Adrenal gland (tissue), 12 donors: ENCODE measurements around the gene MOGAT3. TPM values are rescaled to one million over a fixed set of nuclear protein-coding genes. Genes with fewer than 3 reads are reported as not detected.

ENCODE experiments used
- DNase-seq, 7 donors: peaks; one replicate each; pipeline ENCODE4 v3.0.0-alpha.2; 2019 to 2020
- H3K27ac ChIP-seq, 5 donors: fragments of 200-600 bp; sonication (generic) in 4 of 5; 1 replicate in 3 of 5; 2 replicates in 2 of 5; pipeline versions ENCODE4 v1.5.1 to v1.8.0; 2016 to 2020; ENCODE audit warnings: mild to moderate bottlenecking in 1 of 5
- H3K27me3 ChIP-seq: fragments of 200-600 bp; 2 replicates; pipeline ENCODE4 v1.8.0; 2021
- H3K36me3 ChIP-seq, 2 donors: fragments of 200-600 bp; replicated peaks in 1 of 2; 1 replicate in 1 of 2; 2 replicates in 1 of 2; pipeline versions ENCODE4 v1.5.1 to v1.8.0; 2018 to 2022
- H3K4me1 ChIP-seq, 2 donors: fragments of 200-600 bp; replicated peaks in 1 of 2; 1 replicate in 1 of 2; 2 replicates in 1 of 2; pipeline versions ENCODE4 v1.5.1 to v1.8.0; 2018 to 2021
- H3K4me3 ChIP-seq, 4 donors: fragments of 200-600 bp; sonication (generic) in 3 of 4; one replicate each; pipeline ENCODE4 v1.5.1; 2016 to 2018
- H3K9me3 ChIP-seq, 3 donors: fragments of 200-600 bp; sonication (generic) in 1 of 3; replicated peaks in 1 of 3; 1 replicate in 2 of 3; 2 replicates in 1 of 3; pipeline versions ENCODE4 v1.5.1 to v1.8.0; 2016 to 2021
- CTCF ChIP-seq, 6 experiments: fragments of 450-650 bp in 4 of 6; fragments of 200-600 bp in 2 of 6; sonication (generic) in 1 of 6; IDR thresholded peaks; 1 replicate in 5 of 6; 2 replicates in 1 of 6; pipeline versions ENCODE4 v1.5.1 to v1.8.0; 2016 to 2021; ENCODE audit warnings: antibody characterized with exemption in 6 of 6, mild to moderate bottlenecking in 2 of 6, moderate library complexity in 1 of 6
- POLR2A ChIP-seq, 2 donors: fragments of 450-650 bp; IDR thresholded peaks; one replicate each; pipeline ENCODE4 v1.6.1; 2017; ENCODE audit warnings: antibody characterized with exemption in 2 of 2, mild to moderate bottlenecking in 2 of 2, moderate library complexity in 1 of 2
- WGBS, 4 donors: extraction: QIAGEN DNeasy Blood & Tissue Kit in 2 of 4; methylation state at CpG; one replicate each; pipeline versions ENCODE4 v1.1.5 to v1.1.7; 2013 to 2017; 5-methylcytosine and 5-hydroxymethylcytosine counted together
- intact Hi-C, 2 donors: fragments of 100-400 bp; cut with DNase I; formaldehyde crosslinking; loops; one replicate each; pipeline versions ENCODE4 v1.14.1 to v1.15.0; 2022 to 2023
- polyA plus RNA-seq, 3 donors: library from polyadenylated mRNA; stranded (reverse); fragments of 200-250 nt in 2 of 3; fragments of 350-450 nt in 1 of 3; fragmentation: Illumina TruSeq in 1 of 3; extraction: RNeasy Lipid Tissue Mini Kit (QIAGEN cat#74804) in 1 of 3; gene quantifications; one replicate each; pipeline ENCODE4 v1.2.3, GENCODE V29; 2013 to 2014
- total RNA-seq, 9 donors: library from RNA; depleted of rRNA in 4 of 9; stranded (reverse); fragments of >200 nt in 4 of 9; fragments of 120-200 nt in 1 of 9; fragmentation: NEBNext Ultra II Directional in 1 of 9; extraction: Animal tissue kit (Norgen Biotek cat#: 25700) in 1 of 9; gene quantifications; one replicate each; pipeline versions ENCODE4 v1.1.0 to v1.2.4, GENCODE V29; 2013 to 2023
- donor health status: healthy with polysubstance abuse.
- donor health status: Bipolar disorder and iron deficiency.
- donor health status: DM: yes; HTN: yes; CAD: no.
- donor health status: DM: no; HTN: no; CAD: no.
- donor health status: DM: no; HTN: no; CAD: no.
- donor health status: DM: yes; HTN: yes; CAD: no.

Gene MOGAT3
- total and polyA plus RNA-seq, 12 donors = not detected

DNA sequence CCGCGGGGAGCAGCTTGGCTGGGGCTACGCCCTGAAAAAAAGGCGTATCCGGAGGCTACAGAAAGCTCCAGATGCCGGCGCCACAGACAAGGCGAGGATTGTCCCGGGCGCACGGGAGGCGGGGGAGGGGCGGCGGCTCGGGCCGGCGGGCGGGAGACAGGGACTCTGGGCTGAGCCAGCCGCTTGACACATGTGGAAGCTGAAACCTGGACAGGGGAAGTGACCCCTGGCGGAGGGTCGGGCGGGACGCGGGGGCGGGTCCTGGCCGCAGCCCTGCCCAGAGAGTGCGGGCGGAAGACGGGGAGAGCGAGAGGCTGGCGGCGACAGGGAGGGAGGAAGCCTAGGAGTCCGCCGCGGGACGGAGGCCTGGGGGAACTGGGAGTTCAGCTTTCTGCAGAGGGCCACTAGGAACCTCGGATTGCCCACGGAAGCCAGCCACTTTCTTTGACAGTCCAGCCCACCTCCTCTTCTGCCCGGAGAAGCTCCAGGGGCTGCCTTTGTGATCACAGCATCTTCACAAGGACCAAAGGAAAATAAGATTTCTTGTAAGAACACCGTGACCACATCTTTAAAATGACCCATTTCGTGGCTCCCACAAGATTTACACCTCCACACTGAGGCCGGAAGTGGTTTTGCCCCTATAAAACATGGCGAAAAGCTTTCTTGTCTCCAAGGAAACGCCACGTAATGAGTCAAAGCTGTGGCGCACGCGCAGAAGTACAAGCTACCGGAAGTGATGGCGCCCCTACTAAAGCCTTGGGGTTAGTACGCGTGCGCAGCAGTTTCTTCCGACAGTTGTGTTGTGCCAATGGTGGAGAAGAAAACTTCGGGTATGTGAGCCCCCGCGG, 16.8 kb upstream of the MOGAT3 start, which contains the start of the genes PLOD3 and ZNHIT1:
Gene PLOD3, minus strand, starts transcription at position 194 of the 848 bp plus-strand sequence. CDS start 307 bp downstream, outside the sequence.
Gene ZNHIT1, plus strand, starts transcription at position 778 of the 848 bp plus-strand sequence. Its CDS starts 31 bp downstream, at position 809.
- WGBS, 4 donors = 1 to 2% (median 1%) methylated on average over 28 to 57 of the region's 57 CpGs
- TF ChIP-seq CTCF (IDR thresholded peaks at IDR 0.05) (peak in 2 of 6 experiments; percentile 8 to 23), POLR2A (IDR thresholded peaks at IDR 0.05) (peak in 1 of 2 donors; percentile 52)
- H3K4me1 ChIP-seq = peaks cover 3 to 36% of the 10 kb centered on the region in 2 donors
- peak within 1 kb of the TSS; percentile 61 to 89 (median 79) for H3K27ac ChIP-seq
- intact Hi-C loops = no loop called here
- H3K9me3 ChIP-seq = no peaks in the 10 kb centered on the region
- H3K4me3 ChIP-seq = peak within 1 kb of the TSS; percentile 41 to 85 (median 72)
- peaks cover 0 to 27% of the 10 kb centered on the region in 2 donors for H3K36me3 ChIP-seq
- no peaks in the 10 kb centered on the region for H3K27me3 ChIP-seq
- DNase-seq = peak; percentile 95 to 99 (median 98)

DNA sequence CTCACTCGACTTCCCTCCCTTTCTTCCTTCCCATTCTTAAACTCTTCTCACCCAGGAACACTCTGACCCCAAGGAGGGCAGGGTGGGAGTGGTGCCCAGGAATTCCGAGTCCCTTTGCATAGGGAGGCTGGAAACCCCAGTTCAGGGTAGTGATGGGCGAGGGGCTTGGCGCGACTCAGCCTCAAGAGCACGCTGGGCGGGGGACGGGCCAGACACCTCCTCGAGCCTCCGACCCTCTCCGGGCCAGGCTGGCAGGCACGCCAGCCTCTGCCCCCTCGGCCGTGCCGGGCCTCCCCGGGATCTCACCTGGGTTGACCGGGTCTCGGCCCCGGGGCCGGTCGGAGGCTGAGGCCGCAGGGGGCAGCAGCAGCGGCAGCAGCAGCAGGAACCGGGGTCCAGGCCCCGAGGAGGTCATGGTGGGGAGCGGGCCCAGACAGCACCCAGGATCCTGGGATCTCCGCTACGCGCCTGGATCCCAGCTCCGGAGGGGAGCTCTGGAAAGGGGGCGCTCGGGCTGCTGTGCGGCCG, 16.1 kb upstream of the MOGAT3 start:
- H3K4me1 ChIP-seq = peaks cover 3 to 36% of the 10 kb centered on the region in 2 donors
- H3K9me3 ChIP-seq = no peaks in the 10 kb centered on the region
- no peaks in the 10 kb centered on the region for H3K27me3 ChIP-seq
- TF ChIP-seq POLR2A (IDR thresholded peaks at IDR 0.05) (no peak), CTCF (IDR thresholded peaks at IDR 0.05) (no peak)
- DNase-seq = peak in 1 of 7 donors; percentile 38
- peak overlapping the region; percentile 32 to 85 (median 72) for H3K4me3 ChIP-seq
- H3K36me3 ChIP-seq = peaks cover 0 to 28% of the 10 kb centered on the region in 2 donors
- WGBS, 4 donors = 0 to 10% (median 1%) methylated on average over 6 to 34 of the region's 34 CpGs
- intact Hi-C loops = no loop called here
- peak overlapping the region in 3 of 5 donors; percentile 79 to 89 (median 84) for H3K27ac ChIP-seq

- TF ChIP-seq POLR2A (IDR thresholded peaks at IDR 0.05) = no peak
- no peak for TF ChIP-seq CTCF (IDR thresholded peaks at IDR 0.05)
- H3K36me3 ChIP-seq = peaks cover 0 to 35% of the 10 kb centered on the region in 2 donors
- H3K27ac ChIP-seq = peak overlapping the region in 1 of 5 donors; percentile 89
Observed at GRCh38 chr7:101216001-101216859, 15.4 kb upstream of the MOGAT3 start.

More at GRCh38 chr7:101216001-101216859, 15.4 kb upstream of the MOGAT3 start:
- 66 to 73% (median 68%) methylated on average over 25 to 31 of the region's 31 CpGs for WGBS, 4 donors
- peaks cover 3 to 36% of the 10 kb centered on the region in 2 donors for H3K4me1 ChIP-seq
- no peaks in the 10 kb centered on the region for H3K9me3 ChIP-seq
- no peaks in the 10 kb centered on the region for H3K27me3 ChIP-seq
- H3K4me3 ChIP-seq = peak overlapping the region in 3 of 4 donors; percentile 32 to 85 (median 85)
- intact Hi-C loops = no loop called here
- no peak for DNase-seq
